PC-3 (cell line): ENCODE measurements around the gene SMYD2.

ENCODE experiments used
- EZH2phosphoT487 ChIP-seq: fragments of 300-600 bp; sonication (generic); IDR thresholded peaks from 2 replicates; pipeline ENCODE4 v1.6.1; 2018; ENCODE audit warnings: mild to moderate bottlenecking, antibody characterized with exemption, low read length, borderline replicate concordance
- TF ChIP-seq, protein P1 (sequence below): fragments of 300-600 bp; sonication (generic); conservative IDR thresholded peaks from 2 replicates; pipeline ENCODE4 v1.5.1; 2017; ENCODE audit warnings: antibody characterized with exemption, low read depth, mild to moderate bottlenecking, low read length

DNA sequence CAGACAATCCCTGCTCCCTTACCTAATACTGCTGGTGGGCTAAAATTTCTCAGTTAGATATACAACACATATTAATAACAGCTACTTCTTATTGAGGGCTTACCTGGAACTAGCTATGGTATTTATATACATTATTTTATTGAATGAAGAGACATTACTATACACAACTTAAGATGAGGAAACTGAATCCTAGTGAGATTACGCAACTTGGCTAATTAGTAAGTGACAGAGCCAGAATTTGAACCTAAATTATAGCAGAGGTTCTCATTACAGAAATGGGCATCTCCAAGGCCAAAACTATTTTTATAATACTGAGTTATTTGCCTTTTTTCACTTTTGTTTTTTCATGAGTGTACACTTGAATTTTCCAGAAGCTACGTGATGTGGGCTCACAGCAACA lies 44.5 kb upstream of the SMYD2 start:
- TF ChIP-seq, protein P1, sequence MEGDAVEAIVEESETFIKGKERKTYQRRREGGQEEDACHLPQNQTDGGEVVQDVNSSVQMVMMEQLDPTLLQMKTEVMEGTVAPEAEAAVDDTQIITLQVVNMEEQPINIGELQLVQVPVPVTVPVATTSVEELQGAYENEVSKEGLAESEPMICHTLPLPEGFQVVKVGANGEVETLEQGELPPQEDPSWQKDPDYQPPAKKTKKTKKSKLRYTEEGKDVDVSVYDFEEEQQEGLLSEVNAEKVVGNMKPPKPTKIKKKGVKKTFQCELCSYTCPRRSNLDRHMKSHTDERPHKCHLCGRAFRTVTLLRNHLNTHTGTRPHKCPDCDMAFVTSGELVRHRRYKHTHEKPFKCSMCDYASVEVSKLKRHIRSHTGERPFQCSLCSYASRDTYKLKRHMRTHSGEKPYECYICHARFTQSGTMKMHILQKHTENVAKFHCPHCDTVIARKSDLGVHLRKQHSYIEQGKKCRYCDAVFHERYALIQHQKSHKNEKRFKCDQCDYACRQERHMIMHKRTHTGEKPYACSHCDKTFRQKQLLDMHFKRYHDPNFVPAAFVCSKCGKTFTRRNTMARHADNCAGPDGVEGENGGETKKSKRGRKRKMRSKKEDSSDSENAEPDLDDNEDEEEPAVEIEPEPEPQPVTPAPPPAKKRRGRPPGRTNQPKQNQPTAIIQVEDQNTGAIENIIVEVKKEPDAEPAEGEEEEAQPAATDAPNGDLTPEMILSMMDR = no peak
- TF ChIP-seq EZH2phosphoT487 = no peak
